Measurements from ENCODE around the gene DNAJC22.
"Not testable (repeated sequence)": the region's sequence is repeated elsewhere in the genome, so short reads cannot be mapped to it uniquely, and the experiment has no call there.

Gene DNAJC22

GRCh38 chr12:49375406-49375805 lies 28.7 kb downstream of the DNAJC22 start:
- no peak for DNase-seq

- no peak for DNase-seq
Measured at GRCh38 chr12:49377386-49377785, 30.7 kb downstream of the DNAJC22 start.

GRCh38 chr12:49380184-49380583 lies 33.5 kb downstream of the DNAJC22 start:
- not testable (repeated sequence) for DNase-seq

- DNase-seq = no peak
Measured at GRCh38 chr12:49388682-49389386, 42.1 kb downstream of the DNAJC22 start.

- no peak for DNase-seq
Measured at GRCh38 chr12:49389387-49389703, 42.7 kb downstream of the DNAJC22 start.

GRCh38 chr12:49397000-49397399 lies 50.3 kb downstream of the DNAJC22 start:
- DNase-seq = no peak

GRCh38 chr12:49400304-49400703 lies 53.6 kb downstream of the DNAJC22 start:
- DNase-seq = no peak

Measured in right forelimb (tissue), 1 donor.